Choroid plexus epithelial cell (primary cell): ENCODE data around the gene PMVK.

Source experiments
- DNase-seq: peaks from one replicate; pipeline ENCODE4 v3.0.0-alpha.2; 2010; ENCODE audit warnings: low read depth
- H3K4me3 ChIP-seq: 2 replicates; pipeline ENCODE4 v1.5.1; 2011; ENCODE audit warnings: low read depth, mild to moderate bottlenecking, control low read depth, low read length, moderate library complexity
- TF ChIP-seq, protein P1 (sequence below): conservative IDR thresholded peaks from 2 replicates; pipeline ENCODE4 v1.5.1; 2011; ENCODE audit warnings: low read depth, mild to moderate bottlenecking, control low read depth, inconsistent platforms, low read length, moderate library complexity

The PMVK gene

DNA sequence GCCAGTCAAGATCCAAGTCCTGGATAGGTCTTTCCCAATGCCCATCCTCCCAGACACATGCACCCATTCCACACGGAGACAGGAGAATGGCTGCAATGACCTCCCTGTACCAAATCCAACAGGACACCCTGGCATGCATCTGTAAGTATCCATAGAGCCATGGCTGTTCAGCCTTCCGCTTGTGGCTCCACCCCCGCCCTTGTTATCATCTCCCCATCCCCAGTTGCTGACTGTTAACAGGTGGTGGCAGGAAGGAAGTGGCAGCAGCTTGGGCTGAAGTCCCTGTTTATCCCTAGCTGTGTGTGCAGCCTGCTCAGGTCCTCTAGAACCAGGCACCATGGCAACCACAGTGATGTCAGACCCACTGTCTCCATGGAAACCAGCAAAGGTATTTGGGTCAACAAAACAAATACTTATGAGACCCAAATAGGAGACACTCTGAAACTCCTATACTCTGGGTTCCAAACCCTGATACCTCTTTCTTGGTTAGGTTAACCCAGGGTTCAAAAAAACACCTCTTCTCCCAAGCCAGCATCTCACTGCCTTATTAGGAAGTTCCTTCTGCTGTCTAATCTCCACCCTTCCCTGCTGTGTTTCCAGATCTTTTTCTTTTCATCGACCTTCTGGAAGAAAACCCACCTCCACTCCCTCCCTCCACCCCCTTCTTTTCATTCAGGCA lies 18.7 kb upstream of the PMVK start:
- peak; percentile 89 for DNase-seq
- peak overlapping the region; percentile 68 for H3K4me3 ChIP-seq
- TF ChIP-seq, protein P1, sequence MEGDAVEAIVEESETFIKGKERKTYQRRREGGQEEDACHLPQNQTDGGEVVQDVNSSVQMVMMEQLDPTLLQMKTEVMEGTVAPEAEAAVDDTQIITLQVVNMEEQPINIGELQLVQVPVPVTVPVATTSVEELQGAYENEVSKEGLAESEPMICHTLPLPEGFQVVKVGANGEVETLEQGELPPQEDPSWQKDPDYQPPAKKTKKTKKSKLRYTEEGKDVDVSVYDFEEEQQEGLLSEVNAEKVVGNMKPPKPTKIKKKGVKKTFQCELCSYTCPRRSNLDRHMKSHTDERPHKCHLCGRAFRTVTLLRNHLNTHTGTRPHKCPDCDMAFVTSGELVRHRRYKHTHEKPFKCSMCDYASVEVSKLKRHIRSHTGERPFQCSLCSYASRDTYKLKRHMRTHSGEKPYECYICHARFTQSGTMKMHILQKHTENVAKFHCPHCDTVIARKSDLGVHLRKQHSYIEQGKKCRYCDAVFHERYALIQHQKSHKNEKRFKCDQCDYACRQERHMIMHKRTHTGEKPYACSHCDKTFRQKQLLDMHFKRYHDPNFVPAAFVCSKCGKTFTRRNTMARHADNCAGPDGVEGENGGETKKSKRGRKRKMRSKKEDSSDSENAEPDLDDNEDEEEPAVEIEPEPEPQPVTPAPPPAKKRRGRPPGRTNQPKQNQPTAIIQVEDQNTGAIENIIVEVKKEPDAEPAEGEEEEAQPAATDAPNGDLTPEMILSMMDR, result no peak

GRCh38 chr1:154954541-154954940 lies 18.0 kb upstream of the PMVK start:
- DNase-seq, result no peak
- no peak overlapping the region for H3K4me3 ChIP-seq
- TF ChIP-seq, protein P1, result no peak

DNA sequence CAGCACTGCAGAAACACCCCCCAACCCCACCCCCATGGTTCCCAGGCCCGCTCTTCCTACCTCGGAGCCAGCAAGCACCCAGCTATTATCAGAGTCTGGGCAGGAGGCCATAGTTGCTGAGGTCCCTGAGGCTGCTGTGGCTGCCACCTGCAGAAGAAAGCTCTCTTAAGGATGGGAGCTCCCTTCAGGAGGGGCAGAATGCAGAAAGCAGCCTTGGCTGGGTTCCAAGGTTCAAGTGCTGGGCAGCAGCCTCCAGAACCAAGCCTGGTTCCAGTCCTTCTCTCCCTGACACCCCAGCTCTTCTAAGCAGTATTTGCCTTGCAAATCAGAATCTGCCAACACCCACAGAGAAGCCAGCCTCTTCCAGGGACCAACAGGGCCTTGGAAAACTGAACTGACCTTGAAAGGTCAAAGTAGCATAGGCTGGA lies 17.1 kb upstream of the PMVK start:
- no peak overlapping the region for H3K4me3 ChIP-seq
- no peak for DNase-seq
- TF ChIP-seq, protein P1, result no peak

GRCh38 chr1:154952664-154953063 lies 16.1 kb upstream of the PMVK start:
- TF ChIP-seq, protein P1, result no peak
- no peak for DNase-seq
- H3K4me3 ChIP-seq, result no peak overlapping the region

- H3K4me3 ChIP-seq, result no peak overlapping the region
- DNase-seq, result no peak
- TF ChIP-seq, protein P1, result no peak
Observed at GRCh38 chr1:154951901-154952657, 15.6 kb upstream of the PMVK start.

DNA sequence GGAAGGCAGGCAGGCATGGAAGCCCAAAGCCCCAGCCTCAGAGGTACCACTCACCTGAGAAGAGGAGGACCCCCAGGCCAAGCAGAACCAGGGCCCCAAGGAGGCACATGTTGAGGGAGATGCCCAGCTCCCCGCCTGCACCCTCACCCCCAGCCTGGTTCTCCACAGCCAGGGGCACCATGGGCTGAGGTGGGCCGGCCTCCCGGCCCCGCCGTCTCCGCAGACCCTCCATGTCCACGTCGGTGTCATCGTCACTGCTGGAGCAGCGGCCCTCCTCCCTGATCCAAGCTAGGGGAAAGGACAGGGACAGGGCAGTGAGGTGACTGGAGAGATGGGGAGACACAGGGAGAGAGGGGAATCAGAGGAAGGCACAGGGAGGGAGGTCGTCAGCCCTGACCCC lies 11.6 kb upstream of the PMVK start:
- no peak overlapping the region for H3K4me3 ChIP-seq
- no peak for DNase-seq
- TF ChIP-seq, protein P1, result no peak
